GM12873 (cell line): ENCODE data around the gene ST3GAL6.

Experiments
- TF ChIP-seq, protein P1 (sequence below): IDR thresholded peaks from 2 replicates; pipeline ENCODE4 v1.5.1; 2012; ENCODE audit warnings: low read depth, mild to moderate bottlenecking, moderate library complexity, low read length, control low read depth; ENCODE audit not compliant: insufficient read depth; ENCODE audit errors: missing control alignments

Gene ST3GAL6

DNA sequence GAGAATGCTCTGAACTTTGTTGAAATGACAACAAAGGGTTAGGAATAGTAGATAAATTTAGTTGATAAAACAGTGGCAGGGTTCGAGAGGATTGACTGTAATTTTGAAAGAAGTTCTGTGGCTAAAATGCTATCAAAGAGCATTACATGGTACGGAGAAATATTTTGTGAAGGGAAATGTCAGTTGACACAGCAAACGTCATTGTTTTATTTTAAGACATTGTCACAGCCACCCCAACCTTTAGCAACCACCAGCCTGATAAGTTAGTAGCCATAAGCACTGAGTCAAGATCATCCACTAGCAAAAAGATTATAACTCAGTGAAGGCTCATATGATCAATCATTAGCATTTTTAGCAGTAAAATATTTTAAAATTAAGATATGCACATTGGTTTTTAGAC, 8.7 kb upstream of the ST3GAL6 start:
- TF ChIP-seq, protein P1, sequence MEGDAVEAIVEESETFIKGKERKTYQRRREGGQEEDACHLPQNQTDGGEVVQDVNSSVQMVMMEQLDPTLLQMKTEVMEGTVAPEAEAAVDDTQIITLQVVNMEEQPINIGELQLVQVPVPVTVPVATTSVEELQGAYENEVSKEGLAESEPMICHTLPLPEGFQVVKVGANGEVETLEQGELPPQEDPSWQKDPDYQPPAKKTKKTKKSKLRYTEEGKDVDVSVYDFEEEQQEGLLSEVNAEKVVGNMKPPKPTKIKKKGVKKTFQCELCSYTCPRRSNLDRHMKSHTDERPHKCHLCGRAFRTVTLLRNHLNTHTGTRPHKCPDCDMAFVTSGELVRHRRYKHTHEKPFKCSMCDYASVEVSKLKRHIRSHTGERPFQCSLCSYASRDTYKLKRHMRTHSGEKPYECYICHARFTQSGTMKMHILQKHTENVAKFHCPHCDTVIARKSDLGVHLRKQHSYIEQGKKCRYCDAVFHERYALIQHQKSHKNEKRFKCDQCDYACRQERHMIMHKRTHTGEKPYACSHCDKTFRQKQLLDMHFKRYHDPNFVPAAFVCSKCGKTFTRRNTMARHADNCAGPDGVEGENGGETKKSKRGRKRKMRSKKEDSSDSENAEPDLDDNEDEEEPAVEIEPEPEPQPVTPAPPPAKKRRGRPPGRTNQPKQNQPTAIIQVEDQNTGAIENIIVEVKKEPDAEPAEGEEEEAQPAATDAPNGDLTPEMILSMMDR, result no peak

DNA sequence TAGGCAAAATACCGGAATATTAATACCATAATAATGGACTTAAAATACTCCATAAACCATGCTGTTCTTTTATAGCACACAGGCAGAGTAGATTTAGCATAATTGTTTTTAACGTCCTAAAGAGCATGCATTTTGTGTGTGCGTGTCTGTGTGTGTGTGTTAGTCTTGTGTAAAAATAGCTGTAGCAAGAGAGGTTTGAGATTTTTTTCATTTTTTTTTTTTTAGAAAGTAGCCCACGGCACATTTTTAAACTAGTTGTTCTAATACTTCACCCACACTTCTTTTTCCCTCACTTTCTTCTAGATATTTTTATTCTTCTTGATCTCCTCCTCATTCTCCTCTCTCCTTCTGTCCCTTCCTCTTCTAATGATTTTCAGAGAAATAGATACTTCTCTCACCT, 7.5 kb upstream of the ST3GAL6 start:
- TF ChIP-seq, protein P1, result no peak

DNA sequence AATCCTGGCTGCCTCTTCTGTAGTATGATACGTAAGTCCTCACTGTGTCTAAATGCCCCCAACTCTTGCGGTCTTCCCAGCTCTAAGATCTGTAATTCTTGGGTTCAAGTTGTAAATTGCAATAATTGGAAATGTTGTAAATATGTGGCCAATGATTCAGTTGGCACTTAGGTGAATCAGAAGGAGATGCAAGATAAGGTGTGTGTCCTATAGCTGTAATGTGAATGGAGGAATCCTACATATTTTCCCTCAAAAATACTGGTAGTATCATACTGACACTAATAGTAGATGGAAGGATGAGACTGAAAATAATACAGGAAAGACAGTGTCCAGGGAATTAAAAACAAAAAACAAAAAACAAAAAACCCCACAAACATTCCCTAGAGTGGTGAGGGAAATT, 3.5 kb upstream of the ST3GAL6 start:
- TF ChIP-seq, protein P1, result no peak

- TF ChIP-seq, protein P1, result no peak
Measured at GRCh38 chr3:98761643-98762229, 1.4 kb upstream of the ST3GAL6 start.

DNA sequence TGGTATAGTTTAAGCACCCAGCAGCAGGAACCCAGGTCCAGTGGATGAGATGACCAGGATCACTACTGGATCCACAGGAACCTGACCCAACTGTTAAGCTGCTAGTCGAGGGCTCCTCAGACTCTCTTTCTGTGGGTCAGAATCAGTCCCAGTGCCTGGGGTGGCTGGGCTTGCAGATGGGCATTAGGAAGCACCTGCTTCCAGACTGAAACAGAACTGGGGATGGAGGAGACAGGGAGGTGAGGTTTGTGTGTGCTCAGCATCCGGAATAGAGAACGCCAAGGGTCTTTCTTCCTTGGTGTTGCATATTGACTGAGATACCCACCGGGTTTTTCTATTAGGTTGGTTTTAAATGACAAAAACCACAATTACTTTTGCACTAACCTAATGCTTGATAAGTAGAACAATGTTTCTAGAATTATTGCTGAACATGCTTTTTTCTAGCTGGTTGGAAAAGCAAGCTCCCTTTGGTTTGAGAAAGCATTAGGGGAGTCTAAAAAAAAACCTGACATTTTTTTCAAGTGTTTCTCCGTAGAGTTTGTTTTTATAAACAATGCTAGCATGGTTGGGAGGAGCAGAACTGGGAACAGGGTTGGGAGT, 779 bp downstream of the ST3GAL6 start:
- TF ChIP-seq, protein P1, result no peak

DNA sequence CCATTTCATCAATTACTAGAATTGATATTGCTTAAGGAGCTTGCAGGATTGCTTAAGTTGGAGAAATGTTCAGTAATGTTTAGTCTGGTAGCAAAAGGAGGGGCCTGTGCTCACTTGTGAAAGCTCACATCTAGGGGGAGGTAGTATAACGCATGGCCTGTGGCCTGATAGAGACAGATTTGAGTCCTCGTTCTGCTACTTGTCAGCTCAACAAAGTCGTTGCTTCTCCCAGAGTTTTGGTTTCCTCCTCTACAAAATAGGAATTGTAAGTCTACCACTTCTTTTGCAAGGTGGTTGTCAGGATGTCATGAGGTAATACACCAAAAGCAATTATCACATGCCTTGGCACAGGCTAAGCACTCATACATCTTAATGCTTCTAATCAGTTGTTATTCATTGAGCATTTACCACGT, 1.3 kb downstream of the ST3GAL6 start:
- TF ChIP-seq, protein P1, result no peak

GRCh38 chr3:98765721-98766120, 2.6 kb downstream of the ST3GAL6 start:
- TF ChIP-seq, protein P1, result no peak
